GM12891 (cell line): ENCODE results near the gene CXCL3.
A peak's percentile ranks its signal among the peaks of the same experiment; 100 is the strongest.

ENCODE experiments used
- DNase-seq: peaks from one replicate; pipeline ENCODE4 v3.0.0; 2011; ENCODE audit warnings: low spot score; ENCODE audit not compliant: insufficient read length
- FAIRE-seq: peaks from 2 replicates; lab custom pipeline; 2011; peaks lifted over from hg19 to GRCh38; lab: Jason Lieb, UNC
- PAX5 ChIP-seq: IDR thresholded peaks from 2 replicates; pipeline ENCODE4 v1.6.1; 2011; ENCODE audit warnings: low read length, moderate library complexity, mild to moderate bottlenecking; ENCODE audit not compliant: insufficient read depth, severe bottlenecking
- POLR2A ChIP-seq: IDR thresholded peaks from 2 replicates; pipeline ENCODE4 v1.6.1; 2011; ENCODE audit warnings: low read depth, low read length, control low read depth
- POLR2AphosphoS5 ChIP-seq: IDR thresholded peaks from 2 replicates; pipeline ENCODE4 v1.6.1; 2011; ENCODE audit warnings: low read depth, low read length, control low read depth
- POU2F2 ChIP-seq: IDR thresholded peaks from 2 replicates; pipeline ENCODE4 v1.6.1; 2011; ENCODE audit warnings: low read depth, mild to moderate bottlenecking, control low read depth, low read length, moderate library complexity
- SPI1 ChIP-seq: IDR thresholded peaks from 2 replicates; pipeline ENCODE4 v1.6.1; 2011; ENCODE audit warnings: low read depth, low read length, control low read depth
- TAF1 ChIP-seq: IDR thresholded peaks from 2 replicates; pipeline ENCODE4 v1.6.1; 2011; ENCODE audit warnings: low read depth, low read length, control low read depth

CXCL3 gene

GRCh38 chr4:74005528-74005927, 33.0 kb downstream of the CXCL3 start:
- no peak for FAIRE-seq
- no peak for DNase-seq
- TF ChIP-seq TAF1 (no peak), POU2F2 (no peak), SPI1 (no peak), PAX5 (no peak), POLR2A (no peak), POLR2AphosphoS5 (no peak)

GRCh38 chr4:74004668-74005067, 33.8 kb downstream of the CXCL3 start:
- DNase-seq (no peak), FAIRE-seq (no peak)
- TF ChIP-seq PAX5 (no peak), SPI1 (no peak), TAF1 (no peak), POLR2AphosphoS5 (no peak), POLR2A (no peak), POU2F2 (no peak)

- DNase-seq: no peak
- TF ChIP-seq PAX5 (no peak), SPI1 (no peak), TAF1 (no peak), POLR2AphosphoS5 (no peak), POLR2A (no peak), POU2F2 (no peak)
- no peak for FAIRE-seq
Observed at GRCh38 chr4:74000301-74000700, 38.2 kb downstream of the CXCL3 start.

DNA sequence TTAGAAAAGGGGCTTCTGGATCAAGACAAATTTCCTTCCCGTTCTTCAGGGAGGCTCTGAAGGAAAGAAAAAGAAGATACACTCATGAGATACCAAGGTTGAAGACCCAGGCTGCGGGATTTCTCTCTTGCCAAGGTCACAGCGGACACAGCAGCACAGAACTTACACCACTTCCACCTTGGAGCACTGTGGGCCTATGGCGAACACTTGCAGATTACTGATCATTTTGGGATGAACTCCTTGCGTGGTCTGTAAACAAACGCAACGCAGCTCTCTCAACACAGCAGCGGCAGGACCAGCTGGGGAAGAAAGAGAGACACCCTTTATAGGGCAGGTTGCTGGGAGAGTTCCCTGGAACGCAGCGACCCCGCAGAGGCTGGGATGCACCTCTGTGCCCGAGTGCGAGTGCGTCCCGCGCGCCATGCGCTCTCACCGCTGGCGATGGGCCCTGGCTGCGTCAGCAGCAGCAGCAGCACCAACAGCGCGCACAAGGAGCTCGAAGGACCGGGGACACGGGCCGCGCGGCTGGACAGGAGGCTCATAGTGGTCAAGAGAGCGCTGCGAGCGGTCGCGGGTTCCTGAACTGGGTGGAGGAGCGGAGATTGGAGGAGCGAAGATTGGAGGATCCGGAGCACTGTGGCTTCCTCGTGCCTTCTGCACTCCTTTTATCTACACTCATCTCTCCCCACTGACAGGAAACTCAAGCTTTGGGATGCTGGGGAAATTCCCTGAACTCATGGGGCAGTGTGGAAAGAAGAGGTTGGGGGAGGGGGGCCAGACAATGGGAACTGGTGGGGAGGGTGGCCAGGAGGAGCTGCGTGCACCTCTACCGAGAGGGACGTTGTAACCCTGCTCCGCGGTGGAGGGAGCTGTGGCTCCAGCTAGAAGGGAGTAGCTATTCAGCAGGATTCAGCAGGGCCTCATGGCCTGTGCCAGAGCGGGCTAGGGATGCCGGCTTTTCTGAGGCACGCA, 40.2 kb downstream of the CXCL3 start, which contains the start of gene CXCL5:
Gene CXCL5, minus strand, starts transcription at position 638 of the 972 bp plus-strand sequence. Its CDS starts 96 bp downstream, at position 542.
- DNase-seq: no peak
- FAIRE-seq: no peak
- TF ChIP-seq TAF1 (no peak), POU2F2 (no peak), PAX5 (no peak), POLR2AphosphoS5 (no peak), POLR2A (no peak), SPI1 (no peak)

- no peak for TF ChIP-seq PAX5
- no peak for TF ChIP-seq POLR2AphosphoS5
- TF ChIP-seq SPI1: no peak
- FAIRE-seq (no peak), DNase-seq (no peak)
Observed at GRCh38 chr4:73992050-73992449, 46.4 kb downstream of the CXCL3 start.

DNA sequence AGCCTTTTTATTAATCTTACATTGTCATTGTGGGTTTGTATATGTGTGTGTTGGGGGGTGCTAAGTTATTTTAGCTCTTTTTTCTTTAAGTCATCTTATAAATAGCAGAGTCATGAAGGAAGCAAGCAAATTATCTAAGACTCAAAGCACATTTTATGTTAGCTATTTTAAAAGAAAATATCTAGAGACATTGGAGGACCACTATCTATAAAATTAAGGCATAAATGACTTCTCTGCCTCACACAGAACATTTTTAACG, 46.8 kb downstream of the CXCL3 start:
- no peak for FAIRE-seq
- TF ChIP-seq POU2F2: no peak
- TF ChIP-seq POLR2A: no peak
- no peak for TF ChIP-seq TAF1
- no peak for TF ChIP-seq POLR2AphosphoS5
- TF ChIP-seq SPI1: no peak
- TF ChIP-seq PAX5: no peak
- no peak for DNase-seq

- no peak for FAIRE-seq
- DNase-seq: no peak
- no peak for TF ChIP-seq SPI1
- TF ChIP-seq POLR2AphosphoS5: no peak
- TF ChIP-seq POU2F2: no peak
- no peak for TF ChIP-seq TAF1
Observed at GRCh38 chr4:73990988-73991741, 47.3 kb downstream of the CXCL3 start.

- TF ChIP-seq TAF1 (no peak), POLR2AphosphoS5 (no peak)
- FAIRE-seq (no peak), DNase-seq (no peak)
Observed at GRCh38 chr4:73989928-73990327, 48.6 kb downstream of the CXCL3 start.

DNA sequence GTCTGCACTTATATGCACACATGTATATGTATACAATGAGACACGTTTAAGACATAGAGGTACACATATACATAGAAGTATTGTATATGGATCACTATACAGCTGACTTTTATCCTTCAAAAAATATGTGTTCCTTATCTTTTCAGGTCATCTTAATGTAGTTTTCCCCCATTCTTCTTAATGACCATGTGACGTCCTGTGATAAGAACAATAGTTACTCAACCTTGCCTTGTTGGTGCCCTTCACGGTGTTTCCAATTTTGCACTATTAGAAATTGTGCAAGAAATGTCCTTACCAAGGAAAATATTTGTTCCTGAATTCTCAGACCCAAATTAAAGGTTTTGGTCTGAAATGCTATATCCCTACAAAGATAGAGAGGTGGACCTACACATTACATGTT, 49.5 kb downstream of the CXCL3 start:
- peak; percentile 20 for FAIRE-seq
- TF ChIP-seq POLR2AphosphoS5 (no peak), SPI1 (no peak), TAF1 (no peak), POU2F2 (no peak), POLR2A (no peak), PAX5 (no peak)

GRCh38 chr4:73988061-73988460, 50.4 kb downstream of the CXCL3 start, which contains the start of gene PPBP:
PPBP (minus strand) TSS chr4:73988190; CDS start chr4:73988103, 87 bp downstream.
- DNase-seq (no peak), FAIRE-seq (no peak)
- TF ChIP-seq POLR2AphosphoS5: no peak
- no peak for TF ChIP-seq TAF1
- TF ChIP-seq PAX5: no peak
- TF ChIP-seq POU2F2: no peak
- TF ChIP-seq POLR2A: no peak
- TF ChIP-seq SPI1: no peak

More for the DNA sequence above, 49.5 kb downstream of the CXCL3 start:
- no peak for DNase-seq
